HUES6 (cell line): Measurements from ENCODE around the gene SHISA2.

ENCODE experiments used
- H3K27ac ChIP-seq: 2 replicates; pipeline ENCODE4 v1.7.0; 2013; ENCODE audit warnings: low read depth, mild to moderate bottlenecking, low read length, inconsistent platforms
- H3K27me3 ChIP-seq: 2 replicates; pipeline ENCODE4 v1.6.1; 2013; ENCODE audit warnings: low read length; ENCODE audit not compliant: control insufficient read depth, insufficient read depth
- H3K36me3 ChIP-seq: 2 replicates; pipeline ENCODE4 v1.6.1; 2013; ENCODE audit warnings: low read length; ENCODE audit not compliant: control insufficient read depth, insufficient read depth
- H3K4me1 ChIP-seq: 2 replicates; pipeline ENCODE4 v1.6.1; 2013; ENCODE audit warnings: low read length; ENCODE audit not compliant: control insufficient read depth, insufficient read depth
- H3K4me3 ChIP-seq: 2 replicates; pipeline ENCODE4 v1.5.1; 2013; ENCODE audit warnings: low read depth, low read length
- H3K9ac ChIP-seq: one replicate; pipeline ENCODE4 v1.6.1; 2013; ENCODE audit warnings: mild to moderate bottlenecking, low read length
- H3K9me3 ChIP-seq: 2 replicates; pipeline ENCODE4 v1.6.1; 2013; ENCODE audit warnings: low read depth, low read length; ENCODE audit not compliant: control insufficient read depth, insufficient read depth

The SHISA2 gene

GRCh38 chr13:26019251-26019650 is 32.6 kb downstream of the SHISA2 start:
- H3K4me3 ChIP-seq: no peak overlapping the region
- H3K27me3 ChIP-seq: no peaks in the 10 kb centered on the region; the same call in 1 of the 2 replicates
- H3K27ac ChIP-seq: no peak overlapping the region
- peaks cover 7% of the 10 kb centered on the region; the same call in 1 of the 2 replicates for H3K4me1 ChIP-seq
- 0 out of 2 replicates have a peak, but pooled peaks cover under 1% of the 10 kb centered on the region for H3K9me3 ChIP-seq
- H3K36me3 ChIP-seq: no peaks in the 10 kb centered on the region
- no peak overlapping the region for H3K9ac ChIP-seq

GRCh38 chr13:26017932-26018665 is 33.7 kb downstream of the SHISA2 start:
- no peak overlapping the region for H3K9ac ChIP-seq
- H3K36me3 ChIP-seq: no peaks in the 10 kb centered on the region
- H3K4me3 ChIP-seq: no peak overlapping the region
- peaks cover 6% of the 10 kb centered on the region; the same call in 1 of the 2 replicates for H3K4me1 ChIP-seq
- H3K27ac ChIP-seq: no peak overlapping the region
- no peaks in the 10 kb centered on the region; the same call in 1 of the 2 replicates for H3K27me3 ChIP-seq
- H3K9me3 ChIP-seq: 0 out of 2 replicates have a peak, but pooled peaks cover 4% of the 10 kb centered on the region

- Histone ChIP-seq H3K4me1 (peaks cover 6% of the 10 kb centered on the region; the same call in 1 of the 2 replicates), H3K36me3 (no peaks in the 10 kb centered on the region), H3K27me3 (no peaks in the 10 kb centered on the region; the same call in 1 of the 2 replicates), H3K9ac (no peak overlapping the region), H3K27ac (no peak overlapping the region), H3K4me3 (no peak overlapping the region), H3K9me3 (0 out of 2 replicates have a peak, but pooled peaks cover 4% of the 10 kb centered on the region)
Measured at GRCh38 chr13:26017196-26017921, 34.5 kb downstream of the SHISA2 start.

GRCh38 chr13:26016189-26016588 is 35.6 kb downstream of the SHISA2 start:
- Histone ChIP-seq H3K4me3 (no peak overlapping the region), H3K27ac (no peak overlapping the region)

GRCh38 chr13:26015271-26016125 is 36.3 kb downstream of the SHISA2 start:
- Histone ChIP-seq H3K4me3 (no peak overlapping the region), H3K4me1 (peaks cover 6% of the 10 kb centered on the region; the same call in 1 of the 2 replicates), H3K27ac (no peak overlapping the region), H3K27me3 (no peaks in the 10 kb centered on the region; the same call in 1 of the 2 replicates), H3K9ac (no peak overlapping the region), H3K9me3 (0 out of 2 replicates have a peak, but pooled peaks cover 4% of the 10 kb centered on the region), H3K36me3 (no peaks in the 10 kb centered on the region)

More at GRCh38 chr13:26016189-26016588, 35.6 kb downstream of the SHISA2 start:
- Histone ChIP-seq H3K36me3 (no peaks in the 10 kb centered on the region), H3K4me1 (peaks cover 6% of the 10 kb centered on the region; the same call in 1 of the 2 replicates), H3K9ac (no peak overlapping the region), H3K9me3 (0 out of 2 replicates have a peak, but pooled peaks cover 4% of the 10 kb centered on the region), H3K27me3 (no peaks in the 10 kb centered on the region; the same call in 1 of the 2 replicates)

GRCh38 chr13:26012995-26013394 is 38.8 kb downstream of the SHISA2 start:
- H3K9ac ChIP-seq: no peak overlapping the region
- H3K36me3 ChIP-seq: no peaks in the 10 kb centered on the region
- H3K27ac ChIP-seq: no peak overlapping the region
- H3K9me3 ChIP-seq: 0 out of 2 replicates have a peak, but pooled peaks cover 4% of the 10 kb centered on the region
- H3K27me3 ChIP-seq: no peaks in the 10 kb centered on the region; the same call in 1 of the 2 replicates
- H3K4me1 ChIP-seq: no peaks in the 10 kb centered on the region
- no peak overlapping the region for H3K4me3 ChIP-seq

GRCh38 chr13:26011996-26012821 is 39.6 kb downstream of the SHISA2 start:
- Histone ChIP-seq H3K9ac (no peak overlapping the region), H3K4me3 (no peak overlapping the region), H3K36me3 (no peaks in the 10 kb centered on the region), H3K4me1 (no peaks in the 10 kb centered on the region), H3K27me3 (no peaks in the 10 kb centered on the region; the same call in 1 of the 2 replicates), H3K9me3 (0 out of 2 replicates have a peak, but pooled peaks cover 4% of the 10 kb centered on the region), H3K27ac (no peak overlapping the region)

- Histone ChIP-seq H3K27me3 (no peaks in the 10 kb centered on the region), H3K4me1 (no peaks in the 10 kb centered on the region)
Measured at GRCh38 chr13:26011208-26011573, 40.6 kb downstream of the SHISA2 start.

GRCh38 chr13:26010487-26011207 is 41.2 kb downstream of the SHISA2 start:
- H3K9ac ChIP-seq: no peak overlapping the region
- H3K9me3 ChIP-seq: 0 out of 2 replicates have a peak, but pooled peaks cover 4% of the 10 kb centered on the region
- H3K4me3 ChIP-seq: no peak overlapping the region
- H3K27ac ChIP-seq: no peak overlapping the region
- no peaks in the 10 kb centered on the region for H3K4me1 ChIP-seq
- no peaks in the 10 kb centered on the region for H3K27me3 ChIP-seq
- no peaks in the 10 kb centered on the region for H3K36me3 ChIP-seq

More at GRCh38 chr13:26011208-26011573, 40.6 kb downstream of the SHISA2 start:
- Histone ChIP-seq H3K36me3 (no peaks in the 10 kb centered on the region), H3K27ac (no peak overlapping the region), H3K4me3 (no peak overlapping the region), H3K9ac (no peak overlapping the region), H3K9me3 (0 out of 2 replicates have a peak, but pooled peaks cover 4% of the 10 kb centered on the region)
